Neural cell (in vitro differentiated cells): ENCODE results near the gene MYRF. TPM values are rescaled to one million over a fixed set of nuclear protein-coding genes. Genes with fewer than 3 reads are reported as not detected.

ENCODE experiments used
- H2AFZ ChIP-seq: fragments of 200-600, 300-800 bp; sonication (generic), shearing (Covaris generic); 2 replicates; pipeline ENCODE4 v1.6.0; 2014; ENCODE audit warnings: low read depth, mild to moderate bottlenecking, antibody characterized with exemption, low read length, moderate library complexity
- H3F3A ChIP-seq: fragments of 200-600 bp; shearing (Covaris generic); 2 replicates; pipeline ENCODE4 v1.6.1; 2016; ENCODE audit warnings: mild to moderate bottlenecking, moderate library complexity, mixed read lengths, antibody characterized with exemption, low read length; ENCODE audit not compliant: insufficient read depth, poor library complexity, severe bottlenecking
- H3K27ac ChIP-seq: fragments of 200-600, 300-800 bp; sonication (generic), shearing (Covaris generic); 2 replicates; pipeline ENCODE4 v1.5.1; 2014; ENCODE audit warnings: mild to moderate bottlenecking, low read length, moderate library complexity
- H3K27me3 ChIP-seq: fragments of 300-800, 200-600 bp; sonication (generic), shearing (Covaris generic); 2 replicates; pipeline ENCODE4 v1.6.0; 2014; ENCODE audit warnings: mild to moderate bottlenecking, low read depth, low read length, moderate library complexity; ENCODE audit not compliant: insufficient read depth
- H3K36me3 ChIP-seq: fragments of 300-800, 200-600 bp; sonication (generic), shearing (Covaris generic); 2 replicates; pipeline ENCODE4 v1.5.1; 2014; ENCODE audit warnings: mild to moderate bottlenecking, antibody characterized with exemption, low read length, moderate library complexity; ENCODE audit not compliant: insufficient read depth
- H3K4me2 ChIP-seq: fragments of 300-800, 200-600 bp; sonication (generic), shearing (Covaris generic); 2 replicates; pipeline ENCODE4 v1.6.0; 2014; ENCODE audit warnings: mild to moderate bottlenecking, low read length
- H3K4me3 ChIP-seq: fragments of 300-800, 200-600 bp; sonication (generic), shearing (Covaris generic); 2 replicates; pipeline ENCODE4 v1.5.1; 2014; ENCODE audit warnings: mild to moderate bottlenecking, low read length, moderate library complexity
- H3K79me2 ChIP-seq: fragments of 200-600 bp; shearing (Covaris generic); replicated peaks from 2 replicates; pipeline ENCODE4 v1.6.0; 2014; ENCODE audit warnings: mild to moderate bottlenecking, low read length, moderate library complexity; ENCODE audit not compliant: insufficient read depth
- H3K9ac ChIP-seq: fragments of 300-800, 200-600 bp; sonication (generic), shearing (Covaris generic); 2 replicates; pipeline ENCODE4 v1.6.1; 2016; ENCODE audit warnings: mild to moderate bottlenecking, low read length, mixed read lengths
- H3K9me2 ChIP-seq: fragments of 200-600 bp; shearing (Covaris generic); 2 replicates; pipeline ENCODE4 v1.6.1; 2016; ENCODE audit warnings: mild to moderate bottlenecking, low read length, mixed read lengths; ENCODE audit not compliant: insufficient read depth
- H3K9me3 ChIP-seq: fragments of 200-600, 300-800 bp; sonication (generic), shearing (Covaris generic); 2 replicates; pipeline ENCODE4 v1.6.1; 2016; ENCODE audit warnings: mild to moderate bottlenecking, mixed run types, low read length, moderate library complexity, mixed read lengths
- H4K20me1 ChIP-seq: fragments of 200-600 bp; shearing (Covaris generic); 2 replicates; pipeline ENCODE4 v1.6.1; 2016; ENCODE audit warnings: mild to moderate bottlenecking, mixed run types; ENCODE audit not compliant: insufficient read depth
- EP300 ChIP-seq: fragments of 450-650 bp; conservative IDR thresholded peaks from 2 replicates; pipeline ENCODE4 v1.6.1; 2014; ENCODE audit warnings: antibody characterized with exemption, mild to moderate bottlenecking, moderate library complexity; ENCODE audit not compliant: poor library complexity, severe bottlenecking
- EZH2 ChIP-seq: fragments of 200-600, 300-800 bp; shearing (Covaris generic), sonication (generic); IDR thresholded peaks from 2 replicates; pipeline ENCODE4 v1.6.1; 2014; ENCODE audit warnings: antibody characterized with exemption, low read length, borderline replicate concordance, mild to moderate bottlenecking; ENCODE audit not compliant: insufficient read depth, poor library complexity, severe bottlenecking
- MXI1 ChIP-seq: fragments of 450-650 bp; conservative IDR thresholded peaks from 2 replicates; pipeline ENCODE4 v1.6.1; 2014; ENCODE audit warnings: antibody characterized with exemption, mild to moderate bottlenecking; ENCODE audit not compliant: poor library complexity, severe bottlenecking
- POLR2AphosphoS5 ChIP-seq: IDR thresholded peaks from 2 replicates; pipeline ENCODE4 v1.6.1; 2012
- RAD21 ChIP-seq: fragments of 450-650 bp; conservative IDR thresholded peaks from 2 replicates; pipeline ENCODE4 v1.6.1; 2014; ENCODE audit warnings: antibody characterized with exemption, mild to moderate bottlenecking, moderate library complexity
- SMC3 ChIP-seq: fragments of 450-650 bp; conservative IDR thresholded peaks from 2 replicates; pipeline ENCODE4 v1.6.1; 2014; ENCODE audit warnings: antibody characterized with exemption, mild to moderate bottlenecking, moderate library complexity; ENCODE audit not compliant: poor library complexity
- TAF1 ChIP-seq: IDR thresholded peaks from 2 replicates; pipeline ENCODE4 v1.6.1; 2012; ENCODE audit warnings: low read depth
- polyA plus RNA-seq: library from polyadenylated mRNA; depleted of rRNA; stranded (reverse); fragments of >200 nt; gene quantifications from 2 replicates; pipeline ENCODE4 v1.2.3, GENCODE V29; 2014
- TF ChIP-seq, protein P1 (sequence below): fragments of 450-650 bp; IDR thresholded peaks from 2 replicates; pipeline ENCODE4 v1.5.1; 2014; ENCODE audit warnings: antibody characterized with exemption, mild to moderate bottlenecking, moderate library complexity; ENCODE audit not compliant: poor library complexity, severe bottlenecking
- TF ChIP-seq, protein P2 (sequence below): IDR thresholded peaks from 2 replicates; pipeline ENCODE4 v1.6.1; 2012; ENCODE audit warnings: borderline replicate concordance

MYRF gene
- polyA plus RNA-seq, 1 donor from 2014 or later = 0.16 TPM

GRCh38 chr11:61774411-61774810, 22.0 kb downstream of the MYRF start:
- Histone ChIP-seq H3K9me2 (no peaks in the 10 kb centered on the region), H3F3A (no peaks in the 10 kb centered on the region), H3K27me3 (no peaks in the 10 kb centered on the region), H3K79me2 (no peaks in the 10 kb centered on the region), H2AFZ (no peak overlapping the region), H3K9me3 (no peaks in the 10 kb centered on the region), H3K4me2 (no peak overlapping the region), H3K9ac (no peak overlapping the region), H4K20me1 (no peaks in the 10 kb centered on the region), H3K36me3 (no peaks in the 10 kb centered on the region), H3K4me3 (no peak overlapping the region), H3K27ac (no peak overlapping the region)
- no peak for TF ChIP-seq EZH2
- TF ChIP-seq SMC3 = no peak
- TF ChIP-seq, protein P1, sequence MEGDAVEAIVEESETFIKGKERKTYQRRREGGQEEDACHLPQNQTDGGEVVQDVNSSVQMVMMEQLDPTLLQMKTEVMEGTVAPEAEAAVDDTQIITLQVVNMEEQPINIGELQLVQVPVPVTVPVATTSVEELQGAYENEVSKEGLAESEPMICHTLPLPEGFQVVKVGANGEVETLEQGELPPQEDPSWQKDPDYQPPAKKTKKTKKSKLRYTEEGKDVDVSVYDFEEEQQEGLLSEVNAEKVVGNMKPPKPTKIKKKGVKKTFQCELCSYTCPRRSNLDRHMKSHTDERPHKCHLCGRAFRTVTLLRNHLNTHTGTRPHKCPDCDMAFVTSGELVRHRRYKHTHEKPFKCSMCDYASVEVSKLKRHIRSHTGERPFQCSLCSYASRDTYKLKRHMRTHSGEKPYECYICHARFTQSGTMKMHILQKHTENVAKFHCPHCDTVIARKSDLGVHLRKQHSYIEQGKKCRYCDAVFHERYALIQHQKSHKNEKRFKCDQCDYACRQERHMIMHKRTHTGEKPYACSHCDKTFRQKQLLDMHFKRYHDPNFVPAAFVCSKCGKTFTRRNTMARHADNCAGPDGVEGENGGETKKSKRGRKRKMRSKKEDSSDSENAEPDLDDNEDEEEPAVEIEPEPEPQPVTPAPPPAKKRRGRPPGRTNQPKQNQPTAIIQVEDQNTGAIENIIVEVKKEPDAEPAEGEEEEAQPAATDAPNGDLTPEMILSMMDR = no peak
- TF ChIP-seq EP300 = no peak
- no peak for TF ChIP-seq TAF1
- no peak for TF ChIP-seq RAD21
- TF ChIP-seq MXI1 = no peak
- no peak for TF ChIP-seq POLR2AphosphoS5
- TF ChIP-seq, protein P2, sequence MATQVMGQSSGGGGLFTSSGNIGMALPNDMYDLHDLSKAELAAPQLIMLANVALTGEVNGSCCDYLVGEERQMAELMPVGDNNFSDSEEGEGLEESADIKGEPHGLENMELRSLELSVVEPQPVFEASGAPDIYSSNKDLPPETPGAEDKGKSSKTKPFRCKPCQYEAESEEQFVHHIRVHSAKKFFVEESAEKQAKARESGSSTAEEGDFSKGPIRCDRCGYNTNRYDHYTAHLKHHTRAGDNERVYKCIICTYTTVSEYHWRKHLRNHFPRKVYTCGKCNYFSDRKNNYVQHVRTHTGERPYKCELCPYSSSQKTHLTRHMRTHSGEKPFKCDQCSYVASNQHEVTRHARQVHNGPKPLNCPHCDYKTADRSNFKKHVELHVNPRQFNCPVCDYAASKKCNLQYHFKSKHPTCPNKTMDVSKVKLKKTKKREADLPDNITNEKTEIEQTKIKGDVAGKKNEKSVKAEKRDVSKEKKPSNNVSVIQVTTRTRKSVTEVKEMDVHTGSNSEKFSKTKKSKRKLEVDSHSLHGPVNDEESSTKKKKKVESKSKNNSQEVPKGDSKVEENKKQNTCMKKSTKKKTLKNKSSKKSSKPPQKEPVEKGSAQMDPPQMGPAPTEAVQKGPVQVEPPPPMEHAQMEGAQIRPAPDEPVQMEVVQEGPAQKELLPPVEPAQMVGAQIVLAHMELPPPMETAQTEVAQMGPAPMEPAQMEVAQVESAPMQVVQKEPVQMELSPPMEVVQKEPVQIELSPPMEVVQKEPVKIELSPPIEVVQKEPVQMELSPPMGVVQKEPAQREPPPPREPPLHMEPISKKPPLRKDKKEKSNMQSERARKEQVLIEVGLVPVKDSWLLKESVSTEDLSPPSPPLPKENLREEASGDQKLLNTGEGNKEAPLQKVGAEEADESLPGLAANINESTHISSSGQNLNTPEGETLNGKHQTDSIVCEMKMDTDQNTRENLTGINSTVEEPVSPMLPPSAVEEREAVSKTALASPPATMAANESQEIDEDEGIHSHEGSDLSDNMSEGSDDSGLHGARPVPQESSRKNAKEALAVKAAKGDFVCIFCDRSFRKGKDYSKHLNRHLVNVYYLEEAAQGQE = no peak

GRCh38 chr11:61775106-61775505, 22.7 kb downstream of the MYRF start:
- Histone ChIP-seq H4K20me1 (no peaks in the 10 kb centered on the region), H3K27me3 (no peaks in the 10 kb centered on the region), H3K4me3 (no peak overlapping the region), H3K36me3 (no peaks in the 10 kb centered on the region), H3K79me2 (no peaks in the 10 kb centered on the region), H3K27ac (no peak overlapping the region), H3K4me2 (no peak overlapping the region), H3K9ac (no peak overlapping the region), H3K9me3 (no peaks in the 10 kb centered on the region), H2AFZ (no peak overlapping the region), H3F3A (no peaks in the 10 kb centered on the region), H3K9me2 (no peaks in the 10 kb centered on the region)
- TF ChIP-seq EZH2 (no peak), MXI1 (no peak), TAF1 (no peak), EP300 (no peak), RAD21 (no peak), SMC3 (no peak)
- TF ChIP-seq, protein P1 = no peak
